Right lobe of liver (tissue), 4 donors: ENCODE results near the gene PARP1.

Experiments used
- CTCF ChIP-seq, 4 donors: fragments of 200-600 bp in 3 of 4; fragments of 450-650 bp in 1 of 4; IDR thresholded peaks; one replicate each; pipeline versions ENCODE4 v1.5.1 to v1.8.0; 2016 to 2022; ENCODE audit warnings: antibody characterized with exemption in 4 of 4, mild to moderate bottlenecking in 2 of 4
- POLR2A ChIP-seq: fragments of 450-650 bp; IDR thresholded peaks from one replicate; pipeline ENCODE4 v1.6.1; 2017; ENCODE audit warnings: antibody characterized with exemption, mild to moderate bottlenecking
- donor health status: DM: no; HTN: no; CAD: no.
- donor health status: DM: no; HTN: no; CAD: no.
- donor health status: DM: no; HTN: yes; CAD: no.

- TF ChIP-seq CTCF (IDR thresholded peaks at IDR 0.05) = no peak
- no peak for TF ChIP-seq POLR2A
Observed at GRCh38 chr1:226312065-226312464, 95.8 kb downstream of the PARP1 start.
